ENCODE data around the gene PDZRN4. TPM values are rescaled to one million over a fixed set of nuclear protein-coding genes. Genes with fewer than 3 reads are reported as not detected.

PDZRN4 gene
- polyA plus RNA-seq, 1 donor from 2014 or later = 46.7 TPM

DNA sequence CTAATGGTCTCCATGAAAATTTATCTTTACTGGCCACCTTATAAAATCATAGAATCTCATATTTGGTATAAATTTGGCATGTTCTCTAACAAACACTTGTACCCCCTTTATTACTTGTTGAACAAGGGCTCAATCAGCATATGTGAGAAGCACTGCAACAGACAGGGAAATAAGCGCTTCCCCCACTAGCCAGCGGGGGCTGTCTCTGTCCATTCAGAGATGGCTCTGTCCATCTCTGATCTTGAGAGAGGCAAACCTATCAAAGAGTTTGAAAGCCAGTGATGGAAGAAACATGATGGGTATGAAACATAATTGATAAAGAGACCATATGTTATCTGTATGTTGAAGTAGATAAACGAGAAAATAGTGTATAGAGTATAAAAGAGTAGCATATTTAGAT, 326.8 kb downstream of the PDZRN4 start:
- H3K27me3 ChIP-seq (ENCODE audit: insufficient read depth, low read depth, low read length) = no peaks in the 10 kb centered on the region
- no peaks in the 10 kb centered on the region for H3K9me3 ChIP-seq (ENCODE audit: low read length)
- no peak overlapping the region for H3K4me3 ChIP-seq (ENCODE audit: low read length)
- H3F3A ChIP-seq (ENCODE audit: insufficient read depth, low read length, poor library complexity, severe bottlenecking) = peaks cover 6% of the 10 kb centered on the region
- H3K79me2 ChIP-seq (replicated peaks; ENCODE audit: insufficient read depth, low read length) = no peaks in the 10 kb centered on the region
- no peaks in the 10 kb centered on the region for H3K9me2 ChIP-seq (ENCODE audit: insufficient read depth, low read length)
- H3K27ac ChIP-seq (ENCODE audit: low read length) = no peak overlapping the region
- TF ChIP-seq REST (IDR thresholded peaks at IDR 0.05; ENCODE audit: borderline replicate concordance) (no peak), TAF1 (IDR thresholded peaks at IDR 0.05; ENCODE audit: low read depth) (no peak), POLR2AphosphoS5 (IDR thresholded peaks at IDR 0.05) (no peak), RAD21 (conservative IDR thresholded peaks at IDR 0.05) (no peak), SMC3 (conservative IDR thresholded peaks at IDR 0.05; ENCODE audit: poor library complexity) (no peak), MXI1 (conservative IDR thresholded peaks at IDR 0.05; ENCODE audit: poor library complexity, severe bottlenecking) (no peak), EZH2 (IDR thresholded peaks at IDR 0.05; ENCODE audit: borderline replicate concordance, insufficient read depth, low read length, poor library complexity, severe bottlenecking) (no peak), EP300 (conservative IDR thresholded peaks at IDR 0.05; ENCODE audit: poor library complexity, severe bottlenecking) (no peak)
- TF ChIP-seq, protein P1, sequence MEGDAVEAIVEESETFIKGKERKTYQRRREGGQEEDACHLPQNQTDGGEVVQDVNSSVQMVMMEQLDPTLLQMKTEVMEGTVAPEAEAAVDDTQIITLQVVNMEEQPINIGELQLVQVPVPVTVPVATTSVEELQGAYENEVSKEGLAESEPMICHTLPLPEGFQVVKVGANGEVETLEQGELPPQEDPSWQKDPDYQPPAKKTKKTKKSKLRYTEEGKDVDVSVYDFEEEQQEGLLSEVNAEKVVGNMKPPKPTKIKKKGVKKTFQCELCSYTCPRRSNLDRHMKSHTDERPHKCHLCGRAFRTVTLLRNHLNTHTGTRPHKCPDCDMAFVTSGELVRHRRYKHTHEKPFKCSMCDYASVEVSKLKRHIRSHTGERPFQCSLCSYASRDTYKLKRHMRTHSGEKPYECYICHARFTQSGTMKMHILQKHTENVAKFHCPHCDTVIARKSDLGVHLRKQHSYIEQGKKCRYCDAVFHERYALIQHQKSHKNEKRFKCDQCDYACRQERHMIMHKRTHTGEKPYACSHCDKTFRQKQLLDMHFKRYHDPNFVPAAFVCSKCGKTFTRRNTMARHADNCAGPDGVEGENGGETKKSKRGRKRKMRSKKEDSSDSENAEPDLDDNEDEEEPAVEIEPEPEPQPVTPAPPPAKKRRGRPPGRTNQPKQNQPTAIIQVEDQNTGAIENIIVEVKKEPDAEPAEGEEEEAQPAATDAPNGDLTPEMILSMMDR (IDR thresholded peaks at IDR 0.05; ENCODE audit: poor library complexity, severe bottlenecking) = no peak
- no peak overlapping the region for H2AFZ ChIP-seq (ENCODE audit: low read depth, low read length)
- no peaks in the 10 kb centered on the region for H3K36me3 ChIP-seq (ENCODE audit: insufficient read depth, low read length)
- H3K4me2 ChIP-seq (ENCODE audit: low read length) = no peak overlapping the region
- no peaks in the 10 kb centered on the region for H4K20me1 ChIP-seq (ENCODE audit: insufficient read depth)
- no peak overlapping the region for H3K9ac ChIP-seq (ENCODE audit: low read length)

DNA sequence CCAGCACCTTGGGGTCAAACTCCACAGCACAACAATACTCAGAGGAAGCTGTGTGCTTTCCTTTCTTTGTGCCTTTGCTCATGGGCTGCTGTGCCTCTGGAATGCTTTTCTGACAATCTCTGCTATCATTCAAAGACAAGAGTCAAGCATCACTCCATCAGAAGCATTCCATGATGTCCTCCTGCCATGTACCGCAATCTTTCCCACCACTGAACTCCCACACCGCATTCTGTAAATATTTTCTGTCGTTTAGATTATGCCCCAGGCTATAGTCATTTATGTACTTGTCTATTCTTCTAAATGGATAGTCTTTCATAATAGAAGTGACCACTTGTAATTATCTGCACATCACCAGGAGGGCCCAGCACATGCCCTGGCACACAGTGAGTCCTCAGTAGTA, 327.8 kb downstream of the PDZRN4 start:
- TF ChIP-seq TAF1 (IDR thresholded peaks at IDR 0.05; ENCODE audit: low read depth) (no peak), EZH2 (IDR thresholded peaks at IDR 0.05; ENCODE audit: borderline replicate concordance, insufficient read depth, low read length, poor library complexity, severe bottlenecking) (no peak), RAD21 (conservative IDR thresholded peaks at IDR 0.05) (no peak), REST (IDR thresholded peaks at IDR 0.05; ENCODE audit: borderline replicate concordance) (no peak), SMC3 (conservative IDR thresholded peaks at IDR 0.05; ENCODE audit: poor library complexity) (no peak), POLR2AphosphoS5 (IDR thresholded peaks at IDR 0.05) (no peak), MXI1 (conservative IDR thresholded peaks at IDR 0.05; ENCODE audit: poor library complexity, severe bottlenecking) (no peak), EP300 (conservative IDR thresholded peaks at IDR 0.05; ENCODE audit: poor library complexity, severe bottlenecking) (no peak)
- TF ChIP-seq, protein P1 (IDR thresholded peaks at IDR 0.05; ENCODE audit: poor library complexity, severe bottlenecking) = no peak
- Histone ChIP-seq H3K79me2 (replicated peaks; ENCODE audit: insufficient read depth, low read length) (no peaks in the 10 kb centered on the region), H3F3A (ENCODE audit: insufficient read depth, low read length, poor library complexity, severe bottlenecking) (peaks cover 6% of the 10 kb centered on the region), H3K36me3 (ENCODE audit: insufficient read depth, low read length) (no peaks in the 10 kb centered on the region), H3K27me3 (ENCODE audit: insufficient read depth, low read depth, low read length) (no peaks in the 10 kb centered on the region), H3K4me3 (ENCODE audit: low read length) (no peak overlapping the region), H3K4me2 (ENCODE audit: low read length) (no peak overlapping the region), H3K9me3 (ENCODE audit: low read length) (no peaks in the 10 kb centered on the region), H3K9me2 (ENCODE audit: insufficient read depth, low read length) (no peaks in the 10 kb centered on the region), H3K9ac (ENCODE audit: low read length) (no peak overlapping the region), H4K20me1 (ENCODE audit: insufficient read depth) (no peaks in the 10 kb centered on the region), H2AFZ (ENCODE audit: low read depth, low read length) (no peak overlapping the region), H3K27ac (ENCODE audit: low read length) (no peak overlapping the region)
